Measurements from ENCODE around the gene JADE2.

JADE2 gene

GRCh38 chr5:134540747-134541733 lies 15.6 kb downstream of the JADE2 start:
- H3K4me3 ChIP-seq (ENCODE audit: low read depth, low read length) = peak overlapping the region; percentile 18
- TF ChIP-seq CTCF (IDR thresholded peaks at IDR 0.05; ENCODE audit: insufficient read depth, low read depth, low read length, missing control alignments) = no peak
- peak; percentile 85 for DNase-seq (ENCODE audit: low read depth)

GRCh38 chr5:134541736-134542376 lies 16.4 kb downstream of the JADE2 start:
- DNase-seq (ENCODE audit: low read depth) = peak; percentile 66
- no peak overlapping the region for H3K4me3 ChIP-seq (ENCODE audit: low read depth, low read length)
- no peak for TF ChIP-seq CTCF (IDR thresholded peaks at IDR 0.05; ENCODE audit: insufficient read depth, low read depth, low read length, missing control alignments)

- no peak for TF ChIP-seq CTCF (IDR thresholded peaks at IDR 0.05; ENCODE audit: insufficient read depth, low read depth, low read length, missing control alignments)
- peak overlapping the region; percentile 61 for H3K4me3 ChIP-seq (ENCODE audit: low read depth, low read length)
- DNase-seq (ENCODE audit: low read depth) = peak; percentile 85
These were observed 18.5 kb downstream of the JADE2 start for GRCh38 chr5:134543820-134544614.

- H3K4me3 ChIP-seq (ENCODE audit: low read depth, low read length) = peak overlapping the region; percentile 61
- no peak for TF ChIP-seq CTCF (IDR thresholded peaks at IDR 0.05; ENCODE audit: insufficient read depth, low read depth, low read length, missing control alignments)
- peak; percentile 66 for DNase-seq (ENCODE audit: low read depth)
These were observed 19.8 kb downstream of the JADE2 start for GRCh38 chr5:134545070-134545868.

- peak overlapping the region; percentile 2 for H3K4me3 ChIP-seq (ENCODE audit: low read depth, low read length)
- TF ChIP-seq CTCF (IDR thresholded peaks at IDR 0.05; ENCODE audit: insufficient read depth, low read depth, low read length, missing control alignments) = no peak
- DNase-seq (ENCODE audit: low read depth) = no peak
These were observed 21.6 kb downstream of the JADE2 start for GRCh38 chr5:134547066-134547465.

- peak overlapping the region; percentile 12; the same call in 1 of the 2 replicates for H3K4me3 ChIP-seq (ENCODE audit: low read depth, low read length)
- DNase-seq (ENCODE audit: low read depth) = no peak
- TF ChIP-seq CTCF (IDR thresholded peaks at IDR 0.05; ENCODE audit: insufficient read depth, low read depth, low read length, missing control alignments) = no peak
These were observed 22.1 kb downstream of the JADE2 start for GRCh38 chr5:134547579-134547978.

All from GM12865 (cell line).